Effector memory CD4-positive, alpha-beta T cell (primary cell): Measurements from ENCODE around the gene BIRC5.
A peak's percentile ranks its signal among the peaks of the same experiment; 100 is the strongest.
"Not testable (repeated sequence)": the region's sequence is repeated elsewhere in the genome, so short reads cannot be mapped to it uniquely, and the experiment has no call there.

ENCODE experiments used
- DNase-seq, 3 donors: peaks; one replicate each; pipeline ENCODE4 v3.0.0-alpha.2; 2020
- H3K27ac ChIP-seq: 2 replicates; pipeline ENCODE4 v1.7.0; 2013; ENCODE audit warnings: mild to moderate bottlenecking, low read length, moderate library complexity; ENCODE audit not compliant: insufficient read depth, poor library complexity, severe bottlenecking
- H3K27me3 ChIP-seq: replicated peaks from 2 replicates; pipeline ENCODE4 v1.7.0; 2013; ENCODE audit warnings: mild to moderate bottlenecking, low read length; ENCODE audit not compliant: insufficient read depth, control insufficient read depth, poor library complexity, severe bottlenecking
- H3K36me3 ChIP-seq: 2 replicates; pipeline ENCODE4 v1.7.0; 2013; ENCODE audit warnings: mild to moderate bottlenecking, low read length, moderate library complexity; ENCODE audit not compliant: control insufficient read depth, insufficient read depth
- H3K4me1 ChIP-seq: 2 replicates; pipeline ENCODE4 v1.7.0; 2013; ENCODE audit warnings: low read length, mild to moderate bottlenecking; ENCODE audit not compliant: control insufficient read depth, insufficient read depth, poor library complexity, severe bottlenecking
- H3K4me3 ChIP-seq: 2 replicates; pipeline ENCODE4 v1.7.0; 2013; ENCODE audit warnings: low read length, low read depth, mild to moderate bottlenecking; ENCODE audit not compliant: insufficient read depth, poor library complexity, severe bottlenecking
- H3K9me3 ChIP-seq: 2 replicates; pipeline ENCODE4 v1.7.0; 2013; ENCODE audit warnings: mild to moderate bottlenecking, low read length, moderate library complexity; ENCODE audit not compliant: control insufficient read depth

BIRC5 gene

GRCh38 chr17:78249818-78250806 is 36.1 kb downstream of the BIRC5 start:
- Histone ChIP-seq H3K27me3 (no peaks in the 10 kb centered on the region), H3K9me3 (no peaks in the 10 kb centered on the region), H3K36me3 (no peaks in the 10 kb centered on the region), H3K4me1 (peaks cover 42% of the 10 kb centered on the region), H3K4me3 (no peak overlapping the region), H3K27ac (peak overlapping the region; percentile 56)
- DNase-seq: no peak

DNA sequence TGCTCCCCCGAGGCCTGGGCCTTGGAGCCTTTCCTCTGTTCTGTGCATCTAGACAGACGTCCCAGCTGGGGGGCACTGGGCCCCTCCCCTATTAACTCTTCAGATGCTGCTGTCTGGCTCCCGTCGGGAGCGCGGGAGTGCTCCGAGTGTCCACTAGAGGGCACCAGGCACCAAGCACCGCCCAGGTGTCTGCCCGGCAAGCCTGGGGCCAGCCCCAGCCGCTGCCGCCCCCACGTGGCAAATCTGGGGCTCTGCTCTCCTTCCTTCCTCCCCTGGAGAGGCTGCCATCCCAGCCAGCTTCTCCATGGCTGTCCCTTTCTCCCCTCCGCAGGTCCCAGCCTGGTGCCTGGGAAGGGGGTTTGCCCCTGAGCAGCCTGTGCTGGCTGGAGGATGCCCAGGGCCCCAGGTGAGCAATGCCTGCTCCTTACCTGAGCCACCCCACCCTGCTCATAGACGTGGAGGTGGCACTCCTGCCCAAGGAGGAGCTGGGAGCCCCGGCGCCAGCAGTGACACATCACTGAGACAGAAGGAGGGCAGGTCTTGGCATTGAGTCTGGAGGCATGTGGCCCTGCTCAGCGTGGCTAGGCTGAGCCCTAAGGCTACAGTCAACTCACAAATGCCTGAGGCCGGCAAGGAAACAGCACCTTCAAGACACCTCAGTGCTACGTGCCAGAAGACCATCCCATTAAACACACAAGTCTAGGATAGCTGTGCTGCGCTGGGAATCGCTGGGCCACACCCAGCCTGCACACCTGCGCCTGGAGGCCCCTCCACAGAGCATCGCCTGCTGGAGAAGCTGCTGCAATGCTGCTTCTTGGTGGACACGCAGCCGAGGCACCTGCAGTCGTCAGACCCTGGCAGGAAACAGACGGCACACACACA is 37.1 kb downstream of the BIRC5 start:
- peak; percentile 63 to 76 (median 65) for DNase-seq
- Histone ChIP-seq H3K27me3 (no peaks in the 10 kb centered on the region), H3K4me3 (peak overlapping the region; percentile 38), H3K9me3 (no peaks in the 10 kb centered on the region), H3K27ac (peak overlapping the region; percentile 56), H3K36me3 (no peaks in the 10 kb centered on the region), H3K4me1 (peaks cover 47% of the 10 kb centered on the region)

- Histone ChIP-seq H3K4me3 (peak overlapping the region; percentile 38), H3K27ac (peak overlapping the region; percentile 56), H3K36me3 (no peaks in the 10 kb centered on the region), H3K27me3 (no peaks in the 10 kb centered on the region), H3K4me1 (peaks cover 50% of the 10 kb centered on the region), H3K9me3 (no peaks in the 10 kb centered on the region)
- DNase-seq: no peak
Measured at GRCh38 chr17:78251773-78252103, 37.7 kb downstream of the BIRC5 start.

- H3K4me1 ChIP-seq: peaks cover 54% of the 10 kb centered on the region
- DNase-seq: peak; percentile 63 to 84 (median 77)
- H3K4me3 ChIP-seq: peak overlapping the region; percentile 38
- no peaks in the 10 kb centered on the region for H3K36me3 ChIP-seq
- no peaks in the 10 kb centered on the region for H3K27me3 ChIP-seq
- H3K27ac ChIP-seq: peak overlapping the region; percentile 56
- H3K9me3 ChIP-seq: no peaks in the 10 kb centered on the region
Measured at GRCh38 chr17:78252111-78252634, 38.1 kb downstream of the BIRC5 start.

DNA sequence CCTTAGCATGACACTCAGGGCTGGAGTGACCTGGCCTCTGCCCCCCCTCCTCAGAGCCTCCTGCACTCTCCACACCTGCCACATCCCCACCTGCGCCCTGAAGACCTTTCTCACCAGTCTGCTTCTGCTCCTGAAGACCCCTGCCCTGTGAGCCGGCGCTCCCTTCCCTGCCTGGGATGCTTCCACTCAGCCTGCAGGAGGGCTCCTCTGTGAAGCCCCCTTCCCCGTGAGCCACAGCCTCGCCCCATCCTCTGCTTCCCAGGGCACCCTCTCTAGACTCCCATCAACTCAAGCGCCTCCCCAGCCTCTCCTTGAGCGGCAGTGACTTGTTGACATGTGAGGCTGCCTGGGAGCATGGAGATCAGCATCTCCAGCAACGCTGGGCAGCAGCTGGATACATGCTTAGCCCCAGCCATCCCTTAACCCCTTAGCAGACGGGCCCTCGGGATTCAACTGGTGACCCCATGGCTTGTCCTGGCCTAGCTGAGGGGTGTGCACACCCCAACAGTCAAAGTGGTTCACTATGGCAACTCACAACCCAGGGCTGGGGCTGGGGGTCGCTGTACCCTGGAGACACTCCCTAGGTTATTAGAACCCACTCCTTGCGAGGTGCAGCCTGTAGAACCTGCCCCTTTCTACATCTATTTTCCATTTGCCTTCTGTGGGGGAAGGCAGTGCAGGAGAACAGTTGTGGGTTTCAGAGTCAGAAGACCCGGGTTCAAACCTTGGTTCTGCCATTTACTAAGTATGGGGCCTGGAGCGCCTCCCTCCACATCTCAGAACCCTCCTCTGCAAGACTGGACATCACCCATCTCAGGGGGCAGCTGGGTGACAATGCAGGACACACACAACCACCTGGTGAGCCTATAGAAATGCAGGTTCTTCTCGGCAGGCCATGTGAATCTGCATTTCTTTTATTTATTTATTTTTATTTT is 38.9 kb downstream of the BIRC5 start:
- peaks cover 62% of the 10 kb centered on the region for H3K4me1 ChIP-seq
- H3K36me3 ChIP-seq: no peaks in the 10 kb centered on the region
- H3K4me3 ChIP-seq: peak overlapping the region; percentile 38
- no peaks in the 10 kb centered on the region for H3K27me3 ChIP-seq
- H3K9me3 ChIP-seq: no peaks in the 10 kb centered on the region
- H3K27ac ChIP-seq: peak overlapping the region; percentile 56
- peak in 1 of 3 donors; percentile 17 for DNase-seq

DNA sequence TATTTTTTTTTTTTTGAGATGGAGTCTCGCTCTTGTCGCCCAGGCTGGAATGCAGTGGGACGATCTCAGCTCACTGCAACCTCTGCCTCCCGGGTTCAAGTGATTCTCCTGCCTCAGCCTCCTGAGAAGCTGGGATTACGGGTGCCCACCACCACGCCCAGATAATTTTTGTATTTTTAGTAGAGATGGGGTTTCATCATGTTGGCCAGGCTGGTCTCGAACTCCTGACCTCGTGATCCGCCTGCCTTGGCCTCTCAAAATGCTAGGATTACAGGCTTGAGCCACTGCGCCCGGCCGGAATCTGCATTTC is 39.5 kb downstream of the BIRC5 start:
- not testable (repeated sequence) for H3K27me3 ChIP-seq, H3K4me3 ChIP-seq, H3K9me3 ChIP-seq, DNase-seq, H3K36me3 ChIP-seq
- Histone ChIP-seq H3K27ac (peak overlapping the region; percentile 80), H3K4me1 (peaks cover 68% of the 10 kb centered on the region)

- H3K4me1 ChIP-seq: peaks cover 72% of the 10 kb centered on the region
- no peaks in the 10 kb centered on the region for H3K27me3 ChIP-seq
- H3K36me3 ChIP-seq: no peaks in the 10 kb centered on the region
- no peaks in the 10 kb centered on the region for H3K9me3 ChIP-seq
- peak overlapping the region; percentile 80 for H3K27ac ChIP-seq
- DNase-seq: peak; percentile 53 to 70 (median 62)
- H3K4me3 ChIP-seq: peak overlapping the region; percentile 87
Measured at GRCh38 chr17:78253946-78254672, 40.1 kb downstream of the BIRC5 start.

DNA sequence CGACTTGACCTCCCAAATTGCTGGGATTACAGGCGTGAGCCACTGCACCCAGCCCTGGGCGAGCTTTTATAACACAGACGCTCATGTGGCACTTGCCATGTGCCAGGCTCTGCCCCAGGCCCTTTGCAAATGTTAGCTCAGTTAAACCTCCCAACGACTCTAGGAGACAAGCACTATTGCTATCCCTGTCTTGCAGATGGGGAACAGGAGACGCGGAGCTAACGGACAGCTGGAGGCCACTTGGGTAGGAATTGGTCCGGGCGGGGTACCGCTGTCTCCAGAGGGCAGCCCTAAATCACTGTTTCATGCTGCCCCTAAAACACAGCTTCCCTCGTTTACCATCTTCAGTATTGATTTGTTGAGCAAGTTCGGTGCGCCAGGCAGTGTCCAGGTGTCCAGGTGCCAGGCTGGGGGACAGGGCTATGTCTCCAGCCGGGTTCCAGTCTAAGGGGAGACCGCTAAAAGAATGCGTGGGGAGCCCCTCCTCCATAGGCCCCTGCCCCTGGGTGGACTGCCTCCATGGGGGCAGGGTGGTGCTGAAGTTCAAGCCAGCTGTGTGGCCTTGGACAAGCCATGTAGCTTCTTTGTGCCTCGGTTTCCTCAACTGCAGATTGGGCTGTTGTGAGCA is 41.1 kb downstream of the BIRC5 start:
- H3K27me3 ChIP-seq: no peaks in the 10 kb centered on the region
- peaks cover 79% of the 10 kb centered on the region for H3K4me1 ChIP-seq
- DNase-seq: no peak
- H3K36me3 ChIP-seq: no peaks in the 10 kb centered on the region
- H3K4me3 ChIP-seq: no peak overlapping the region
- no peaks in the 10 kb centered on the region for H3K9me3 ChIP-seq
- no peak overlapping the region for H3K27ac ChIP-seq
